H1 (cell line): Measurements from ENCODE around the gene LRRC74B. TPM values are rescaled to one million over a fixed set of nuclear protein-coding genes. Genes with fewer than 3 reads are reported as not detected.

Experiments used
- CTCF ChIA-PET: fragments of 300-600 bp; sonication (Branson Sonifier 250); formaldehyde crosslinking; loops from one replicate; lab custom pipeline; 2021; ENCODE audit not compliant: partially characterized antibody; lab: Charles Lee
- POLR2A ChIA-PET: fragments of 300-600 bp; sonication (Branson Sonifier 250); formaldehyde crosslinking; loops from one replicate; lab custom pipeline; 2021; ENCODE audit warnings: inconsistent platforms; ENCODE audit not compliant: partially characterized antibody; lab: Charles Lee
- DNase-seq, 2 experiments: peaks; one replicate each; pipeline versions ENCODE4 v3.0.0 to v3.0.0-alpha.2; 2010 to 2022; ENCODE audit warnings: low spot score in 2 of 2, low read depth in 1 of 2, mixed read lengths in 1 of 2
- FAIRE-seq: peaks from 2 replicates; lab custom pipeline; 2011; peaks lifted over from hg19 to GRCh38; lab: Jason Lieb, UNC
- H2AFZ ChIP-seq: 2 replicates; pipeline ENCODE4 v1.8.1; 2012; ENCODE audit warnings: low read length, inconsistent platforms
- H2AK5ac ChIP-seq: 2 replicates; pipeline ENCODE4 v1.6.1; 2013; ENCODE audit warnings: low read depth, low read length
- H2BK120ac ChIP-seq: replicated peaks from 2 replicates; pipeline ENCODE3; 2013; ENCODE audit warnings: low read depth, low read length, inconsistent platforms
- H2BK12ac ChIP-seq: 2 replicates; pipeline ENCODE4 v1.6.1; 2013; ENCODE audit warnings: low read depth, low read length
- H2BK15ac ChIP-seq: 2 replicates; pipeline ENCODE4 v1.6.1; 2013; ENCODE audit warnings: low read length
- H2BK20ac ChIP-seq: 2 replicates; pipeline ENCODE4 v1.6.1; 2013; ENCODE audit warnings: low read length
- H2BK5ac ChIP-seq: 2 replicates; pipeline ENCODE4 v1.6.1; 2013; ENCODE audit warnings: low read depth, low read length
- H3K14ac ChIP-seq: 2 replicates; pipeline ENCODE4 v1.6.1; 2013; ENCODE audit warnings: inconsistent platforms; ENCODE audit not compliant: insufficient read length
- H3K18ac ChIP-seq: 2 replicates; pipeline ENCODE4 v1.6.1; 2013; ENCODE audit warnings: low read length; ENCODE audit errors: extremely low read depth
- H3K23ac ChIP-seq: 2 replicates; pipeline ENCODE4 v1.6.1; 2013; ENCODE audit warnings: inconsistent platforms; ENCODE audit not compliant: insufficient read length
- H3K23me2 ChIP-seq: 2 replicates; pipeline ENCODE4 v1.6.1; 2013; ENCODE audit warnings: low read depth, low read length
- H3K27ac ChIP-seq: 2 replicates; pipeline ENCODE4 v1.6.1; 2011; ENCODE audit warnings: low read depth, low read length, inconsistent platforms
- H3K27me3 ChIP-seq, 4 experiments: replicated peaks in 1 of 4; 1 replicate in 1 of 4; 2 replicates in 3 of 4; pipeline versions ENCODE4 v1.6.1 to v1.8.1; 2011 to 2013; ENCODE audit warnings: low read length in 3 of 4, mild to moderate bottlenecking in 3 of 4, inconsistent platforms in 2 of 4, mixed read lengths in 2 of 4, moderate library complexity in 1 of 4; ENCODE audit not compliant: control insufficient read depth in 3 of 4, insufficient read depth in 3 of 4; ENCODE audit errors: extremely low read depth in 1 of 4
- H3K36me3 ChIP-seq, 4 experiments: 2 replicates each; pipeline versions ENCODE4 v1.6.1 to v1.8.1; 2011 to 2013; ENCODE audit warnings: mild to moderate bottlenecking in 4 of 4, low read length in 3 of 4, moderate library complexity in 2 of 4, control low read depth in 1 of 4, inconsistent platforms in 1 of 4; ENCODE audit not compliant: insufficient read depth in 4 of 4, control insufficient read depth in 2 of 4
- H3K4ac ChIP-seq: replicated peaks from 2 replicates; pipeline ENCODE3; 2013; ENCODE audit warnings: low read length, low read depth, mixed read lengths, inconsistent platforms; ENCODE audit not compliant: insufficient read length
- H3K4me1 ChIP-seq, 4 experiments: replicated peaks in 1 of 4; 1 replicate in 1 of 4; 2 replicates in 3 of 4; pipeline versions ENCODE4 v1.6.1 to v1.8.1; 2011 to 2013; ENCODE audit warnings: low read length in 3 of 4, inconsistent platforms in 2 of 4, mixed read lengths in 1 of 4; ENCODE audit not compliant: insufficient read depth in 4 of 4, control insufficient read depth in 3 of 4
- H3K4me2 ChIP-seq, 2 experiments: 2 replicates each; pipeline versions ENCODE4 v1.6.1 to v1.8.1; 2011 to 2013; ENCODE audit warnings: low read depth in 2 of 2, low read length in 2 of 2, control low read depth in 1 of 2, inconsistent platforms in 1 of 2, mild to moderate bottlenecking in 1 of 2; ENCODE audit not compliant: insufficient read depth in 1 of 2
- H3K4me3 ChIP-seq, 4 experiments: fragments of 200-600, 300-600 bp in 1 of 4; sonication (generic), shearing (Covaris generic), sonication (Bioruptor Twin) in 1 of 4; 2 replicates each; pipeline versions ENCODE4 v1.5.1 to v1.8.1; 2011 to 2016; ENCODE audit warnings: low read length in 4 of 4, low read depth in 3 of 4, control low read depth in 2 of 4, inconsistent platforms in 2 of 4, mild to moderate bottlenecking in 2 of 4, mixed read lengths in 1 of 4, moderate library complexity in 1 of 4; ENCODE audit not compliant: insufficient read depth in 2 of 4; ENCODE audit errors: extremely low read depth in 1 of 4
- H3K56ac ChIP-seq: replicated peaks from 2 replicates; pipeline ENCODE3; 2013; ENCODE audit warnings: low read depth, mild to moderate bottlenecking, mixed read lengths, low read length, inconsistent platforms; ENCODE audit not compliant: insufficient read length
- H3K79me1 ChIP-seq: 2 replicates; pipeline ENCODE4 v1.6.1; 2013; ENCODE audit warnings: low read depth, low read length, control low read depth
- H3K79me2 ChIP-seq, 2 experiments: 2 replicates each; pipeline versions ENCODE4 v1.6.1 to v1.8.1; 2012 to 2013; ENCODE audit warnings: low read length in 2 of 2, mild to moderate bottlenecking in 2 of 2, inconsistent platforms in 1 of 2; ENCODE audit not compliant: insufficient read depth in 2 of 2, control insufficient read depth in 1 of 2
- H3K9ac ChIP-seq, 4 experiments: replicated peaks in 1 of 4; 1 replicate in 1 of 4; 2 replicates in 3 of 4; pipeline versions ENCODE4 v1.6.1 to v1.8.1; 2011 to 2013; ENCODE audit warnings: low read depth in 3 of 4, low read length in 3 of 4, control low read depth in 2 of 4, mild to moderate bottlenecking in 2 of 4, moderate library complexity in 2 of 4, inconsistent platforms in 1 of 4; ENCODE audit errors: extremely low read depth in 1 of 4
- H3K9me3 ChIP-seq, 2 experiments: 2 replicates each; pipeline versions ENCODE4 v1.6.1 to v1.8.1; 2012 to 2013; ENCODE audit warnings: mild to moderate bottlenecking in 2 of 2, moderate library complexity in 2 of 2, control low read depth in 1 of 2, inconsistent platforms in 1 of 2, low read depth in 1 of 2, low read length in 1 of 2, mixed read lengths in 1 of 2; ENCODE audit not compliant: insufficient read depth in 2 of 2
- H4K20me1 ChIP-seq, 2 experiments: replicated peaks in 1 of 2; 2 replicates each; pipeline versions ENCODE3 to v1.8.1; 2011 to 2013; ENCODE audit warnings: inconsistent platforms in 2 of 2, low read length in 2 of 2, mild to moderate bottlenecking in 1 of 2; ENCODE audit not compliant: insufficient read depth in 2 of 2, control insufficient read depth in 1 of 2
- H4K5ac ChIP-seq: 2 replicates; pipeline ENCODE4 v1.6.1; 2013; ENCODE audit warnings: low read length, low read depth, mixed read lengths, inconsistent platforms; ENCODE audit not compliant: insufficient read length
- H4K8ac ChIP-seq: 2 replicates; pipeline ENCODE4 v1.8.0; 2013; ENCODE audit warnings: mild to moderate bottlenecking, moderate library complexity, low read length, inconsistent platforms; ENCODE audit not compliant: insufficient read depth; ENCODE audit errors: extremely low read depth
- H4K91ac ChIP-seq: replicated peaks from 2 replicates; pipeline ENCODE3; 2013; ENCODE audit warnings: low read length, mixed read lengths, inconsistent platforms; ENCODE audit not compliant: insufficient read length
- RAD21 ChIP-seq, 2 experiments: IDR thresholded peaks in 1 of 2; conservative IDR thresholded peaks in 1 of 2; 2 replicates each; pipeline ENCODE4 v1.6.1; 2011; ENCODE audit warnings: low read depth in 2 of 2, low read length in 2 of 2, improper control_type of control experiment in 1 of 2, inconsistent platforms in 1 of 2, mild to moderate bottlenecking in 1 of 2, moderate library complexity in 1 of 2
- WGBS, 2 experiments: shearing (Covaris generic) in 1 of 2; methylation state at CpG; one replicate each; pipeline versions ENCODE4 v1.1.6 to v1.1.7; 2013 to 2015; ENCODE audit warnings: low lambda C conversion rate in 2 of 2, mixed read lengths in 2 of 2, inconsistent platforms in 1 of 2, low coverage in 1 of 2, missing lambda C conversion rate in 1 of 2; ENCODE audit not compliant: insufficient replicate concordance in 2 of 2, insufficient coverage in 1 of 2, insufficient read length in 1 of 2; ENCODE audit errors: extremely low coverage in 1 of 2, missing lambda C conversion rate in 1 of 2; 5-methylcytosine and 5-hydroxymethylcytosine counted together
- polyA plus RNA-seq, 7 experiments: library from polyadenylated mRNA; depleted of rRNA in 3 of 7; stranded (reverse) in 5 of 7; unstranded in 2 of 7; fragments of >200 nt in 5 of 7; fragments of 200-250 nt in 2 of 7; gene quantifications; 1 replicate in 5 of 7; 2 replicates in 1 of 7; 4 replicates in 1 of 7; pipeline versions ENCODE4 v1.2.1 to v1.2.3, GENCODE V29; 2011 to 2013; ENCODE audit warnings: missing spikeins in 2 of 7, mixed read lengths in 2 of 7
- total RNA-seq: library from RNA; stranded (reverse); fragmentation: NEBNext Ultra II Directional; extraction: Animal tissue kit (Norgen Biotek cat#: 25700); gene quantifications from 2 replicates; pipeline ENCODE4 v1.2.1, GENCODE V29; 2021

LRRC74B gene
- total and polyA plus RNA-seq, 2 of the 8 experiments (the other 6 are each of a cell fraction or from before 2014, with no cell fraction given): not detected

DNA sequence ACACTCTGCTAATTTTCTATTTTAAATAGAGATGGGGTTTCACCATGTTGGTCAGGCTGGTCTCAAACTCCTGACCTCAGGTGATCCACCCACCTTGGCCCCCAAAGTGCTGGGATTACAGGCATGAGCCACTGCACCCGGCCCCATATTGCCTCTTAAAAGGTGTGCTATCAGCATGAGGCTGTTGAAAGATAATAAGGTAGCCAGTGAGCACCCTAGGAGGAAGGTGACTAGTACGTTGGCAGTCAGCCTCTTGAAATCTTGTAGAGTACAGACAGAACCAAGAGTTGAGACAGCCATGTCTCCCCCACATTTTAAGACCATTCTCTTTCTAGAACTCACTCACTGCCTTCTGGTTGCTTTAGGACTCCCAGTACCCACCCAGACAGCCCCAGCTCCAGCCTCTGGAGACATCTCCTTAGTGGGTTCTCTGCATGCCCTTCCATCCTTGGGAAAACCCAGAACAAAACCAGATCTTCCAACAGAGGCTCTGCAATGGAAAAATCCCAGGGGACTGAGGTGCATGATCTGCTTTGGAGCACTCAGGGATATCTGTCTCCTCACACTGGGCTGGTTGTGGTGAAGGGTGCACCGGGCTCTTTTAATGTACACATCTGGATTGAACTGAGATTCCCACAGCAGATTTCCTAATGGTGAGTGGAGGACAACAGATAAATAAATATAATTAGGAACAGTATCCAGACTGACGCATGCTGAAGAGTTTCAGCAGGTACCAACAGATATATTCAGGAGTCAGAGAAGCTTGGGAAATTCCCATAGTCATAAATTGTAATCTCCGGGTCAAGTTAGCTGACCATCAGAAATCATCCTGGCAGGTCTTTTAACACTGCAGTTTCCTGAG, 49.4 kb downstream of the LRRC74B start:
- Histone ChIP-seq H3K23ac (no peak overlapping the region), H3K56ac (no peak overlapping the region), H2BK5ac (no peak overlapping the region), H3K36me3 (no peaks in the 10 kb centered on the region), H4K20me1 (peaks cover 0 to 1% of the 10 kb centered on the region in 2 experiments), H3K79me1 (no peaks in the 10 kb centered on the region), H3K27me3 (0 out of 7 replicates have a peak, but pooled peaks cover 0 to 3% (median 0%) of the 10 kb centered on the region in 4 experiments), H3K9me3 (no peaks in the 10 kb centered on the region), H3K4ac (no peak overlapping the region), H3K4me3 (no peak overlapping the region), H2BK15ac (no peak overlapping the region), H2AFZ (no peak overlapping the region), H3K79me2 (no peaks in the 10 kb centered on the region), H2AK5ac (no peak overlapping the region), H3K14ac (no peak overlapping the region), H3K23me2 (no peaks in the 10 kb centered on the region; the same call in 1 of the 2 replicates), H4K91ac (no peak overlapping the region), H2BK12ac (no peak overlapping the region), H4K5ac (no peak overlapping the region), H3K9ac (no peak overlapping the region), H2BK20ac (no peak overlapping the region), H3K4me1 (no peaks in the 10 kb centered on the region), H3K27ac (no peak overlapping the region), H3K18ac (no peak overlapping the region), H2BK120ac (no peak overlapping the region), H4K8ac (no peak overlapping the region), H3K4me2 (no peak overlapping the region)
- FAIRE-seq (no peak), DNase-seq (peak in 1 of 2 experiments; percentile 22)
- 84% methylated on average over 5 of the region's 5 CpGs; no CpG with 5 or more reads in 1 of the 2 experiments for WGBS, 2 experiments
- TF ChIP-seq RAD21 (IDR thresholded peaks at IDR 0.05 in 1 of 2, conservative IDR thresholded peaks at IDR 0.05 in 1 of 2; ENCODE audit: low read depth in 2 of 2, low read length in 2 of 2): no peak
- CTCF ChIA-PET: no interaction called here
- POLR2A ChIA-PET: no interaction called here
